Esophagus muscularis mucosa (tissue), 4 donors: ENCODE measurements around the gene FAM222A. TPM values are rescaled to one million over a fixed set of nuclear protein-coding genes. Genes with fewer than 3 reads are reported as not detected.

Source experiments
- DNase-seq: peaks from one replicate; pipeline ENCODE4 v3.0.0-alpha.2; 2017; ENCODE audit errors: extremely low spot score
- H3K27ac ChIP-seq, 4 donors: fragments of 200-600 bp; sonication (generic); replicated peaks in 1 of 4; 1 replicate in 3 of 4; 2 replicates in 1 of 4; pipeline ENCODE4 v1.5.1; 2016 to 2019; ENCODE audit warnings: mild to moderate bottlenecking in 1 of 4
- H3K27me3 ChIP-seq, 4 donors: fragments of 200-600 bp; sonication (generic); one replicate each; pipeline versions ENCODE4 v1.5.1 to v1.6.0; 2016 to 2019
- H3K36me3 ChIP-seq, 4 donors: fragments of 200-600 bp; sonication (generic); one replicate each; pipeline ENCODE4 v1.5.1; 2016 to 2019
- H3K4me1 ChIP-seq, 4 donors: fragments of 200-600 bp; sonication (generic); one replicate each; pipeline ENCODE4 v1.5.1; 2016 to 2019
- H3K4me3 ChIP-seq, 4 donors: fragments of 200-600 bp; sonication (generic); 1 replicate in 2 of 4; 2 replicates in 2 of 4; pipeline ENCODE4 v1.5.1; 2016 to 2019; ENCODE audit warnings: mild to moderate bottlenecking in 4 of 4, moderate library complexity in 1 of 4
- H3K9me3 ChIP-seq, 4 donors: fragments of 200-600 bp; sonication (generic); 1 replicate in 3 of 4; 2 replicates in 1 of 4; pipeline ENCODE4 v1.5.1; 2016 to 2019
- EP300 ChIP-seq: sonication (generic); formaldehyde crosslinking; IDR thresholded peaks from one replicate; pipeline ENCODE4 v1.6.1; 2017; ENCODE audit warnings: antibody characterized with exemption
- POLR2A ChIP-seq: fragments of 450-650 bp; IDR thresholded peaks from one replicate; pipeline ENCODE4 v1.6.1; 2017; ENCODE audit warnings: antibody characterized with exemption, moderate library complexity, mild to moderate bottlenecking, low read depth
- POLR2AphosphoS5 ChIP-seq, 2 donors: sonication (generic); formaldehyde crosslinking; IDR thresholded peaks; one replicate each; pipeline ENCODE4 v1.6.1; 2017; ENCODE audit warnings: antibody characterized with exemption in 2 of 2
- WGBS: methylation state at CpG from one replicate; pipeline ENCODE4 v1.1.5; 2018; 5-methylcytosine and 5-hydroxymethylcytosine counted together
- intact Hi-C: fragments of 100-400 bp; cut with DNase I; formaldehyde crosslinking; loops from one replicate; pipeline ENCODE4 v1.15.1; 2023
- total RNA-seq, 4 donors: library from RNA; depleted of rRNA; stranded (reverse); fragments of >200 nt; gene quantifications; one replicate each; pipeline versions ENCODE4 v1.1.0 to v1.2.1, GENCODE V29; 2016
- TF ChIP-seq, protein P1 (sequence below), 3 experiments: fragments of 200-600 bp in 2 of 3; fragments of 450-650 bp in 1 of 3; sonication (generic) in 2 of 3; IDR thresholded peaks; one replicate each; pipeline ENCODE4 v1.5.1; 2017 to 2019; ENCODE audit warnings: antibody characterized with exemption in 3 of 3, mild to moderate bottlenecking in 2 of 3, moderate library complexity in 1 of 3

Gene FAM222A
- total RNA-seq, 4 donors from 2014 or later, result 0.42 to 3.8 (median 3.2) TPM

DNA sequence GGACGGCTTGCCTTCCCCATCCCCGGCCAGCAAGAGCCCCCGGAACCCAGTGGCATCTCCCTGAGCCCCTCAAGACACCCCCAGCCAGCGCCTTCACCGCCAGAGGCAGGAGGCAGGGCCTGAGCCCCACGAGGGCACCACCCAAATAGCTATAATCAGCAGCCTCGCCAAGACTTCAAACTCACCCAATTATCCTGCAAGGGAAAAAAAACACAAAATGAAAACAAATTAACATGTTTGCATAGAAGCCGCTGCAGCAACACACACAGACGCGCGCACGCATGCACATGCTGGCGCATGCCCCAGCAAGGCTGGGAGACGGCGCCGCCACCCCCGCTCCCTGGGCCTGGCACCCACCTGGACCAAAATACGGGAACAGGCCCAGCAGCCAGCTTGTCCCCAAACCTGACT, 15.8 kb downstream of the FAM222A start:
- WGBS, result 90% methylated on average over 17 of the region's 18 CpGs
- intact Hi-C loops, result no loop called here
- no peak for DNase-seq
- Histone ChIP-seq H3K4me3 (no peak overlapping the region), H3K9me3 (no peaks in the 10 kb centered on the region), H3K36me3 (no peaks in the 10 kb centered on the region), H3K27ac (no peak overlapping the region), H3K4me1 (peaks cover 4 to 28% (median 26%) of the 10 kb centered on the region in 4 donors), H3K27me3 (peaks cover 0 to 10% (median 0%) of the 10 kb centered on the region in 4 donors)
- TF ChIP-seq POLR2AphosphoS5 (IDR thresholded peaks at IDR 0.05) (no peak), EP300 (no peak), POLR2A (no peak)
- TF ChIP-seq, protein P1, sequence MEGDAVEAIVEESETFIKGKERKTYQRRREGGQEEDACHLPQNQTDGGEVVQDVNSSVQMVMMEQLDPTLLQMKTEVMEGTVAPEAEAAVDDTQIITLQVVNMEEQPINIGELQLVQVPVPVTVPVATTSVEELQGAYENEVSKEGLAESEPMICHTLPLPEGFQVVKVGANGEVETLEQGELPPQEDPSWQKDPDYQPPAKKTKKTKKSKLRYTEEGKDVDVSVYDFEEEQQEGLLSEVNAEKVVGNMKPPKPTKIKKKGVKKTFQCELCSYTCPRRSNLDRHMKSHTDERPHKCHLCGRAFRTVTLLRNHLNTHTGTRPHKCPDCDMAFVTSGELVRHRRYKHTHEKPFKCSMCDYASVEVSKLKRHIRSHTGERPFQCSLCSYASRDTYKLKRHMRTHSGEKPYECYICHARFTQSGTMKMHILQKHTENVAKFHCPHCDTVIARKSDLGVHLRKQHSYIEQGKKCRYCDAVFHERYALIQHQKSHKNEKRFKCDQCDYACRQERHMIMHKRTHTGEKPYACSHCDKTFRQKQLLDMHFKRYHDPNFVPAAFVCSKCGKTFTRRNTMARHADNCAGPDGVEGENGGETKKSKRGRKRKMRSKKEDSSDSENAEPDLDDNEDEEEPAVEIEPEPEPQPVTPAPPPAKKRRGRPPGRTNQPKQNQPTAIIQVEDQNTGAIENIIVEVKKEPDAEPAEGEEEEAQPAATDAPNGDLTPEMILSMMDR (IDR thresholded peaks at IDR 0.05), result no peak

- Histone ChIP-seq H3K4me1 (peaks cover 4 to 24% (median 22%) of the 10 kb centered on the region in 4 donors), H3K9me3 (no peaks in the 10 kb centered on the region), H3K4me3 (no peak overlapping the region), H3K27ac (no peak overlapping the region), H3K36me3 (no peaks in the 10 kb centered on the region), H3K27me3 (peaks cover 0 to 14% (median 0%) of the 10 kb centered on the region in 4 donors)
- WGBS, result 86% methylated on average over 9 of the region's 9 CpGs
- TF ChIP-seq, protein P1 (IDR thresholded peaks at IDR 0.05), result no peak
- no peak for TF ChIP-seq EP300
- TF ChIP-seq POLR2AphosphoS5 (IDR thresholded peaks at IDR 0.05), result no peak
- TF ChIP-seq POLR2A, result no peak
- intact Hi-C loops, result no loop called here
- no peak for DNase-seq
These were observed 16.2 kb downstream of the FAM222A start for GRCh38 chr12:109729801-109730200.

DNA sequence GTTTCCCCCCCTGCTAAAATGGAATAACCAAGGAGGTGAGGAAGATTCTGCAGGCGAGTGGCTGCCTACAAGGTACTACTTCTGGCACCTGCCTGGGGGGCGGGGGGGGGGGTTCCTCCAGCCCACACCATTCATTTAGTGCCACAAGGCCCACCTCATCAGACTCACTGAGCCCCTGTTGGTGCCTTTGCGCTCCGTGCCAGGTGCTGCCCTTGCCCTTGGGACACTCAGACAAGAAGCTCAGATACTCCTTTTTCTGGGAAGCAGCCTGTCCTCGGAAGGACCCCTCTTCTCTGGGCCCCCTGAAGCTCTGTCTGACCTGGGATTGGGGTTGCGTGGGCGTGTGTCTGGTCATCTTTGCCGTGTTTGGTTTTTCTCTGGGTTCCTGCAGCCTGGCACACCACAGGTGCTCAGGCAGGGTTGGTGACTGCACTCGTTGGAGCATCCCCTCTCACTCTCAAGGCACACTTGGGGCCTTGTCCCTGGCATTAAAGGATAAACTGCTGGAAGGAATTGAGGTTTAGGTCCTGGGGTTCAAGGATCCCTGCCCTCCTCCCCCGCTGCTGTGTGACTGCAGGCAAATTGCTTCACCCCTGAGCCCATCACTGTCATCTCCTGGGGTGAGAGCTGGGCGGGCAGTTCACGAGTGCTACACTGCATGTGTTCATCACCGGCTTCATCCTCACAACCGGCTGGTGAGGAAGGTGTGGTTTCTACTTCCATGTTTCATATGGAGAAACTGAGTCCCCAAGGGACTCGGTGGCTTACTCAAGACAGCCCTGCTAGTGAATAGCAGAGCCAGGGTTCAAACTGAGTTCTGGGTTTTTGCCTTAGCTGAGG, 16.9 kb downstream of the FAM222A start:
- DNase-seq, result no peak
- intact Hi-C loops, result no loop called here

GRCh38 chr12:109731231-109731731, 17.7 kb downstream of the FAM222A start:
- Histone ChIP-seq H3K36me3 (no peaks in the 10 kb centered on the region), H3K4me1 (peaks cover 4 to 10% (median 7%) of the 10 kb centered on the region in 4 donors), H3K4me3 (no peak overlapping the region), H3K9me3 (no peaks in the 10 kb centered on the region), H3K27ac (no peak overlapping the region), H3K27me3 (peaks cover 0 to 29% (median 0%) of the 10 kb centered on the region in 4 donors)
- DNase-seq, result no peak
- WGBS, result 83% methylated on average over 7 of the region's 11 CpGs
- no peak for TF ChIP-seq EP300
- TF ChIP-seq, protein P1 (IDR thresholded peaks at IDR 0.05), result no peak
- TF ChIP-seq POLR2A, result no peak
- no peak for TF ChIP-seq POLR2AphosphoS5 (IDR thresholded peaks at IDR 0.05)
- intact Hi-C loops, result no loop called here

More for the DNA sequence above, 16.9 kb downstream of the FAM222A start:
- TF ChIP-seq POLR2AphosphoS5 (IDR thresholded peaks at IDR 0.05) (no peak), POLR2A (no peak), EP300 (no peak)
- TF ChIP-seq, protein P1 (IDR thresholded peaks at IDR 0.05), result no peak
- 86% methylated on average over 15 of the region's 15 CpGs for WGBS
- peaks cover 4 to 17% (median 15%) of the 10 kb centered on the region in 4 donors for H3K4me1 ChIP-seq
- no peak overlapping the region for H3K27ac ChIP-seq
- no peaks in the 10 kb centered on the region for H3K36me3 ChIP-seq
- H3K27me3 ChIP-seq, result peaks cover 0 to 21% (median 0%) of the 10 kb centered on the region in 4 donors
- H3K4me3 ChIP-seq, result no peak overlapping the region
- H3K9me3 ChIP-seq, result no peaks in the 10 kb centered on the region
